GM19397 (cell line): ENCODE results near the gene SNF8.
"Not testable (repeated sequence)": the region's sequence is repeated elsewhere in the genome, so short reads cannot be mapped to it uniquely, and the experiment has no call there.

Experiments used
- ATAC-seq: cut with Tn5 transposase; IDR thresholded peaks from one replicate; pipeline ENCODE4 v1.9.1; 2021; ENCODE audit warnings: mild to moderate bottlenecking, moderate library complexity; ENCODE audit not compliant: unreplicated experiment

Gene SNF8, protein sequence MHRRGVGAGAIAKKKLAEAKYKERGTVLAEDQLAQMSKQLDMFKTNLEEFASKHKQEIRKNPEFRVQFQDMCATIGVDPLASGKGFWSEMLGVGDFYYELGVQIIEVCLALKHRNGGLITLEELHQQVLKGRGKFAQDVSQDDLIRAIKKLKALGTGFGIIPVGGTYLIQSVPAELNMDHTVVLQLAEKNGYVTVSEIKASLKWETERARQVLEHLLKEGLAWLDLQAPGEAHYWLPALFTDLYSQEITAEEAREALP

DNA sequence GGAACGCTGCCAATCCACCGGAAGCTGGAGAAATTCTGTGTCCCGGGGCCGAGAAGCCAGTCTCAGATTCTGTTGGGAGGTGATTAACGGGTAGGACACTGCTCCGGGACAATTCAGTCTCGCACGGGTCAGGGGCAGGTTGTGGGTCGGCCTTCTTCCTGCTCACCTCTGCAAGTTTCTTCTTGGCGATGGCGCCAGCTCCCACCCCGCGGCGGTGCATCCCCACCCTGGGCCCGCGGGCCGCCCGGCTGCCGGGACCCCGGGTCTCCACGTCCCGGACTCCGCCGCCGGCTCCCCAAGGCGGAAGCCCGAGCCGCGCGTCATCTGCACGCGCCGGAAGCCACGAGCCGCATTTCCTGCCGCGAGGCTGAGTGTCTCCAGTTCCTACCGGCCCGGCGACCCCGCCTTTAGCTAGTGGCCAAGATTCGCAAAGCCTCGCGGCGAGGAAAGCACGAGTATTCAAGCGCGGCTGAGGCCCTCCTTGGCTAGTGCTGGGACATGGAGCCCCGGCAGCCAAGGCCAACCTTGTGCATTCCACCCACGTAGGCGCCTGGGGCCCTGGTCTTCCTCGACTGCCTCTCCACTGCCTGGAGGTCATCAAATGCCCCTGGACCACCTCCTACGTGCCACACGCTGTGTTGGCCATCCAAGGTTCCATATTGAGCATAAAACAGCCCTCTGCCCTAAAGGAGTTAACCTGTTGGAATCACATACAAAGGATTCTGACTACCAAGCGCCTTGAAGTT lies at the start of gene SNF8:
SNF8 (minus strand) TSS at position 328 of the 746 bp plus-strand sequence; CDS start at position 220, 108 bp downstream.
- ATAC-seq: peak; percentile 91

DNA sequence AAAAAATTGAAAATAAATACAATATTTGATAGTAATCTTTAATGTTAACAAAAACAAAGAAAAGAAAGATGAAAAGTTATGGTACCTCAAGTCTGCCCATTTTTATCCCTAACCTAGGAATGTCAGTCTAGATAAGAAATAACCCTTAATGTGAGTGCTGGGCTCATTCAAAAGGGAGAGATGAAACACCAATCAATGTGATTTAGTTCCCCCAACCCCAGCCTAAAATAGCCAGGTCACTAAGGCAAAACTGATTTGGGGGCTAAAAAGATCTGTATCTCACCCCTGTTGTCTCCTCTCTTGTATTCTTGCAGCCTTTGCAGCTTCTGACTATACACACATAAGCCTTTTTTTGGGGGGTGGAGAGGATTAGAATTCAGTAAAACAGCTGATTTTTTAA lies 49.3 kb upstream of the SNF8 start:
- ATAC-seq: no peak

DNA sequence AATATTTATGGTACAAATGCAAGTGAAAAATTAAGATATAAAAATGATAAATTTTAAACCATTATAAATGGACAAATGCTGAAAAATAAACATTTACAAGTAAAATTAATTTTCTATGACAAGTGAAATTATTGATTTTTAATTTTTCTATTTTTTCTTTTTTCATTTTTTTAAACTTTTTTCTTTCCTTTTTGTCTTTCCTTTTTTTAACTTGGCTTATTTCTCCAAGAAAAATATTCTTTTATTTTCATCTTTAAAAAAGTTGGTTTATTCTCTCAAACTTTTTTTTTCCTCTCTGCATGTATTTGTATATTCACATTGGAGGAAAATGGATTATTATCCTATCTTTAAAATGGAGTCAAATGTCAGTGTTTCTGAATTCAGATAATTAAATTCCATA lies 48.7 kb upstream of the SNF8 start:
- no peak for ATAC-seq

GRCh38 chr17:48992444-48992843 lies 47.8 kb upstream of the SNF8 start:
- ATAC-seq: no peak

GRCh38 chr17:48990882-48991357 lies 46.3 kb upstream of the SNF8 start:
- no peak for ATAC-seq

- ATAC-seq: no peak
These were observed 44.5 kb upstream of the SNF8 start for GRCh38 chr17:48989100-48989499.

DNA sequence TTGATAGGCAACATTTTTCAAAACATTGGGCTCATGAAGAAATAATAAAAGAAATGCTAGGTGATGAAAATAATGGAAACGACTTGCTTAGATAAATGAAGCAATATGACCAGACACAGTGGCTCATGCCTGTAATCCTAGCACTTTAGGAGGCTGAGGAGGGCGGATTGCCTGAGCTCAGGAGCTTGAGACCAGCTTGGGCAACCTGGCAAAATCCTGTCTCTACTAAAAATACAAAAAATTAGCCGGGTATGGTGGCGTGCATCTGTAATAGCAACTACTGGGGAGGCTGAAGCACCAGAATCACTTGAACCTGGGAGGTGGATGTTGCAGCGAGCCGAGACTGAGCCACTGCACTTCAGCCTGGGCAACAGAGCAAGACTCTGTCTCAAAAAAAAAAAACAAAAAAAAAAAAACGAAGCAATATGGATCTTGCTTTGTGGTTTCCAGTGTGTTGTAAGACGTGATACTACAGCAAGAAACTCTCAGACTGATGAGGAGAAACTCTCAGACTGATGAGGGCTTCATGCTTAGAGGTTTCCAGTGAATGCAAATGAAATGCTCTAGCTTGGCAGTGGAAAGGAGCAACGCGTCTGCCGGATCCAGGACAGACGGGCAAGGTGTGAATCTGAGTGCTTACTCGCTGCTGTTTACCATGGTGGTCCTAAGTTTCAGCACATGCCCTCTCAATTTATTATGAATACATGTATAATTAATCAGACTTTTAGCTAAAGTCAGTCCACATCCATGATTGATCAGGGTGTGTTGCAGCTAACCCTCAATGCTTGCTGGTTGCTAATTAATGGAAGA lies 41.0 kb upstream of the SNF8 start:
- no peak for ATAC-seq

DNA sequence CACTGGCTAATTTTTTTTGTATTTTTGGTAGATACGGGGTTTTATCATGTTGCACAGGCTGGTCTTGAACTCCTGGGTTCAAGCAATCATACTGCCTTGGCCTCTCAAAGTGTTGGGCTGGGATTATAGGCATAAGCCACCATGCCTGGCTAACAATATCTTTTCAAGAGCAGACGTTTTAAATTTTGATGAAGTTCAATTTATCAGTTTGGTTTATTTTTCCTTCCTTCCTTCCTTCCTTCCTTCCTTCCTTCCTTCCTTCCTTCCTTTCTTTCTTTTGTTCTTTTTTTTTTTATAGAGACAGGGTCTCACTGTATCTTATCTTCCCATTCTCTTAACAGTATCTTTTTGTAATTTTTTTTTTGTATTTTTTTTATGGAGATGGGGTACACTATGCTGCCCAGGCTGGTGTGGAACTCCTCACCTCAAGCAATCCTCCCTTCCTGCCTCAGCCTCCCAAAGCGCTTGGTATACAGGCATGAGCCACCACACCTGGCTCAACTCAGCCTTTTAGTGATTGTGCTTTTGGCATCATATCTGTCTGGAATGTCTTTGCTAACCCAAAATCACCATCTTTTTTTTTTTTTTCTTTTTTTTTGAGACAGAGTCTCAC lies 37.4 kb upstream of the SNF8 start:
- no peak for ATAC-seq

DNA sequence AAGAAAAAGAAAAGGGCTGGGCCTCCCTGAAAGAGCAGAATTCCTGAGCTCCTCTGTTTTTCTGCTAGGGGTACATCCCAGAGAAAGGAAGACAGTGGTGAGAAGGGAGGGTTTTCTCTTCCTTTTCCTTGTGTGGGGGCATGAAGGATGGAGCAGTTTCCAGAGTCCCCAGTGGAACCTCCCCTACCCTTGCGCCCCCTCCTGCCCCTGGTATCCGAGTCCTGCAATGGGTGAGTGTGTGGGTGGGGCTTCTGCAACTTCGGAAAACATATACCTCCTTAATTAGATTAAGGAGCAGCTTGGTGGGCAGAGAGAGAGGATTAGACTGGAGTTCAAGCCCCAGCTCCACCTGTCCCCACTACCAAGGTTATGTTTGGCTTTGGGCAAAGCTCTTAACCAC lies 29.2 kb upstream of the SNF8 start:
- ATAC-seq: no peak

DNA sequence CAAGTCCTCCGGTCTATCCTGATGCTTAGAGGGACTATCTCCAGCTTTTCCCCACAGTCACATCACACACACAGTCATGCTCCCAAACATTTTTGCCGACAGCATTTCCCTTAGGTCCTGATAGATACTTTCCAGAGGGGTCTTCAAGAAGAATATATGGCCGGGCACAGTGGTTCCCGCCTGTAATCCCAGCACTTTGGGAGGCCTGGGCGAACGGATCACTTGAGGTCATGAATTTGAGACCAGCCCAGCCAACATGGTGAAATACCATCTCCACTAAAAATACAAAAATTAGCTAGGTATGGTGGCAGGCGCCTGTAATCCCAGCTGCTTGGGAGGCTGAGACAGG lies 28.1 kb upstream of the SNF8 start:
- no peak for ATAC-seq

GRCh38 chr17:48970865-48971687 lies 26.4 kb upstream of the SNF8 start:
- no peak for ATAC-seq

DNA sequence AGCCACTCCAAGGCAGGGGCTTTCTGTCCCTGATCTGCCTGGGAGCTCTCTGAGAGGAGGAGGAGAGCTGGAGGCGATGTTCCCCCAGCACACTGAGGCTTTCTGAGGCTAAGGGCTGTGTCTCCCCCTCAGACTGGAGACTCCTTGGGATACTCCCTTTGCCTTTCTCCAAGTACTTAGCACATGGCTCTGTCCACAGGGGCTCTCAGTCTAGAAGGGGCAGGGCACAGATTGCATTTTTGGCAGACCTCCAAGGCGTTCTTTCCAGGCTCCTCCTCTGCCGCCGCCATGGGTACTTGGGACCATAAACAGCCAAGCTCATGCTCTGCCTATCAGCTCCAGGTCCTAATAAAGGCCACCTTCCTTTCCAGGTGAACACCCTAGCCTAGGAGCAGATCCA lies 25.6 kb upstream of the SNF8 start:
- ATAC-seq: no peak

DNA sequence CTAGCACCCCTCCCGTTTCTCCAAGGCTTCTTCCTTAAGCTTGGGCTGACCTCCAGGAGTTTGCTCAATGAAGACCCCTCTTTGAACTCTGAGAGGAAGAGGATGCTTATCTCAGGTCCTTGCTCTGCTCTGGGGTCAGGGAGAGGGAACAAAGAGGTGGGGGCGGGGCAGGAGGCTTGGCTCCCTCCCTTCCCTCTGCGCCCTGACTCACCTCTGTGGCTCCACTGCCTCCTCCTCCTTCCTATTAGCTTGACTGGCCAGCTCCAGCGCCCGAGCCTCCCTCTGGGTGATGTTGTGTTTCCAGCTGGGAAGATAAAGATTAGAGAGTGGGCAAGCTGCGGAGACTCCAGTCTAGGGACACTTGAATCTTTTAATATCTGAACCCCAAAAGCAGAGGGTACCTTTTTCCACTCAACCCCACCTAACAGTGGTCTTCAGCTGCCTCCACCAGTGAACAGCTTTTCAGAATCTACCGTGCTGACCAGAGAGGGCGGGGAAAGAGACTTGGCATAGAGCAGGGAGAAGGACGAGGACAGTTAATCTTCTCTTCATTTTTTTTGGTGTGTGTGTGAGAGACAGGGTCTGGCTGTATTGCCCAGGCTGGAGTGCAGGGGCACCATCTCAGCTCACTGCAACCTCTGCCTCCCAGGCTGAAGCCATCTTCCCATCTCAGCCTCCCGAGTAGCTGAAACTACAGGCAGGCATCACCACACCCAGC lies 17.0 kb upstream of the SNF8 start:
- no peak for ATAC-seq

DNA sequence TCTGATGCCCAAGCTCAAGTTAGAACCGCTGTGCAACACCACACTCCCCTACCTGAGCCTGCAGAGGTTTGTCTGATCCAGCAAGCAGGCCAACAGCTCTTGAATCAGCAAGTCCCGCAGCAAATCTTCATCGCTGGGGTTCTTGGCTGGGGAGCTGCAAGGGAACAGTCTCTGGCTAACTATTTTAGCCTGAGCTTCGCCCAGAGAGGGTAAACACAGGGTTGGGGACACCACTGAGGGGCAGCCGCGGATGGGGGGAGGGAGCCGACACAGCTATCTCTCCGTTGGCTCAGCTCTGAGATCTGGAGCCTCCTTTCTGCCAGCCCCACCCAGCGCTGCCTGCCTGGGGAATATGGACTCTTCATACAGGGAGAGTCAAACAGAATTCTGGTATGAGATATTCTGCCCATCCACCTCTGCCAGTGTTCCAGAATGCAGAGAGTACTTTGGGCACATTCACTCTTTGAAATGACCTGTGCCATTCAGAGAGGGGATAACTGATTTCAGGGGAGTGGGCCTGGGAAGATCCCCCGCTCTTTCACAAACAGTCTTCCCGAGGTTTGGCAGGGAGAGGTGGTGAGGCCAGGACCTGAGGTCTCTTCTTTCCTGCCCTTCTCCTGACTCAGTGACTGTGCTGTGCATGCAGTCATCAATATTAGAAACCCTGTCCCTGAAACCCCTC lies 16.3 kb upstream of the SNF8 start:
- no peak for ATAC-seq

DNA sequence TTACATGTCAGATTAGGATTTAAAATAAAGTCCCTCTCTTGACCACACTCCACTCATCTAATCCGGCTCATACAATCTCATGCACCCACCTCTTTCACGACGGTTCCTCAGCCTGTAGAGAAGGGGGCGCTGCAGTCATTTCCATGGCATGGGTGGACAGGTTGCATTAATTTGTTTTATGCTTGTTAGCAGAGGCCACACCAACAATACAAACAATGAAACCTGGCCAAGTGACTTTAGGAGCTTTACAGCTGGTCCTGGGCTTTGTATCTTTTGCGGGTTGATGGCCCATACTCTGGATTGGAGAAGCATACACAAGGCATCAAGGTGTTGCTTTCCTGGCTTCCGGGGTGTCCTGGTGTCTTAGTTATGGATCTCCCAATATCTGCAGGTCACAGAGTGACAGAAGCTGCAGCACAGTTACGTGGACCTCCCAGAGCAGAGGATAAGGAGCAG lies 9.7 kb upstream of the SNF8 start:
- no peak for ATAC-seq

GRCh38 chr17:48952904-48953303 lies 8.3 kb upstream of the SNF8 start:
- no peak for ATAC-seq

GRCh38 chr17:48951572-48951971 lies 6.9 kb upstream of the SNF8 start:
- no peak for ATAC-seq

DNA sequence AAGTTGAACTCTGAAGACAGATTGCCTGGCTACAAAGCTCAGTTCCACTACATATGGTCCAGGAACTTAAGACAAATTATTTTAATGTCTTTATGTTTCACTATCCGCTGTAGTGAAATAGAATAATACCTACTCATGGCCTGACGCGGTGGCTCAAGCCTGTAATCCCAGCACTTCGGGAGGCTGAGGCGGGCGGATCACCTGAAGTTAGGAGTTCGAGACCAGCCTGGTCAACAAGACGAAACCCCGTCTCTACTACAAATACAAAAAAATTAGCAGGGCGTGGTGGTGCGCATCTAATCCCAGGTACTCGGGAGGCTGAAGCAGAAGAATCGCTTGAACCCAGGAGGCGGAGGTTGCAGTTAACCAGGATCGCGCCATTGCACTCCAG lies 614 bp upstream of the SNF8 start:
- not testable (repeated sequence) for ATAC-seq

GRCh38 chr17:48933035-48933434 lies 11.6 kb downstream of the SNF8 start:
- no peak for ATAC-seq
